ACC112 (cell line): ENCODE measurements around the gene TPPP3.
"Not testable (repeated sequence)": the region's sequence is repeated elsewhere in the genome, so short reads cannot be mapped to it uniquely, and the experiment has no call there.

ENCODE experiments used
- H2AFZ ChIP-seq: fragments of 200-600 bp; sonication (generic); one replicate; pipeline ENCODE4 v1.6.0; 2017; ENCODE audit warnings: antibody characterized with exemption, low read length; ENCODE audit not compliant: unreplicated experiment
- H3K27ac ChIP-seq: fragments of 200-600 bp; sonication (generic); 2 replicates; pipeline ENCODE4 v1.5.1; 2014; ENCODE audit warnings: low read depth, mild to moderate bottlenecking, antibody characterized with exemption, low read length, moderate library complexity
- H3K27me3 ChIP-seq: fragments of 200-600 bp; sonication (generic); 2 replicates; pipeline ENCODE4 v1.6.1; 2014; ENCODE audit warnings: mild to moderate bottlenecking, antibody characterized with exemption, low read length, moderate library complexity, mixed read lengths; ENCODE audit not compliant: insufficient read depth
- H3K36me3 ChIP-seq: fragments of 200-600 bp; sonication (generic); 2 replicates; pipeline ENCODE4 v1.6.1; 2016; ENCODE audit warnings: mild to moderate bottlenecking, antibody characterized with exemption, low read length, moderate library complexity, mixed read lengths; ENCODE audit not compliant: insufficient read depth
- H3K4me1 ChIP-seq: fragments of 200-600 bp; sonication (generic); one replicate; pipeline ENCODE4 v1.6.1; 2016; ENCODE audit warnings: low read length, mixed read lengths; ENCODE audit not compliant: insufficient read depth, unreplicated experiment, control insufficient read depth
- H3K4me3 ChIP-seq: fragments of 200-600 bp; sonication (generic); 2 replicates; pipeline ENCODE4 v1.5.1; 2014; ENCODE audit warnings: mild to moderate bottlenecking, low read depth, low read length
- H3K79me2 ChIP-seq: fragments of 200-600 bp; sonication (generic); one replicate; pipeline ENCODE4 v1.6.0; 2016; ENCODE audit warnings: low read length; ENCODE audit not compliant: control insufficient read depth, unreplicated experiment, insufficient read depth

TPPP3 gene

GRCh38 chr16:67389911-67390815, 3.1 kb downstream of the TPPP3 start:
- Histone ChIP-seq H3K79me2 (no peaks in the 10 kb centered on the region), H3K27me3 (peaks cover 9% of the 10 kb centered on the region), H3K4me1 (peaks cover 13% of the 10 kb centered on the region), H3K27ac (no peak overlapping the region), H3K4me3 (no peak overlapping the region), H3K36me3 (no peaks in the 10 kb centered on the region), H2AFZ (no peak overlapping the region)

- H3K4me1 ChIP-seq: peaks cover 13% of the 10 kb centered on the region
- no peak overlapping the region for H3K4me3 ChIP-seq
- no peak overlapping the region for H3K27ac ChIP-seq
- no peak overlapping the region for H2AFZ ChIP-seq
- H3K79me2 ChIP-seq: no peaks in the 10 kb centered on the region
- H3K27me3 ChIP-seq: peaks cover under 1% of the 10 kb centered on the region; the same call in 1 of the 2 replicates
- no peaks in the 10 kb centered on the region for H3K36me3 ChIP-seq
Observed at GRCh38 chr16:67388591-67388990, 4.7 kb downstream of the TPPP3 start.

- Histone ChIP-seq H3K27ac (no peak overlapping the region), H2AFZ (no peak overlapping the region), H3K36me3 (no peaks in the 10 kb centered on the region), H3K79me2 (no peaks in the 10 kb centered on the region), H3K27me3 (no peaks in the 10 kb centered on the region), H3K4me3 (no peak overlapping the region), H3K4me1 (peaks cover 12% of the 10 kb centered on the region)
Observed at GRCh38 chr16:67388191-67388590, 5.1 kb downstream of the TPPP3 start.

- peaks cover 6% of the 10 kb centered on the region for H3K4me1 ChIP-seq
- H2AFZ ChIP-seq: no peak overlapping the region
- no peak overlapping the region for H3K4me3 ChIP-seq
- H3K27me3 ChIP-seq: no peaks in the 10 kb centered on the region
- no peaks in the 10 kb centered on the region for H3K79me2 ChIP-seq
- H3K36me3 ChIP-seq: no peaks in the 10 kb centered on the region
- no peak overlapping the region for H3K27ac ChIP-seq
Observed at GRCh38 chr16:67387479-67388079, 5.7 kb downstream of the TPPP3 start.

GRCh38 chr16:67386861-67387455, 6.3 kb downstream of the TPPP3 start:
- H3K4me3 ChIP-seq: no peak overlapping the region
- H3K36me3 ChIP-seq: no peaks in the 10 kb centered on the region
- no peak overlapping the region for H3K27ac ChIP-seq
- no peaks in the 10 kb centered on the region for H3K79me2 ChIP-seq
- no peaks in the 10 kb centered on the region for H3K27me3 ChIP-seq
- peaks cover 4% of the 10 kb centered on the region for H3K4me1 ChIP-seq
- no peak overlapping the region for H2AFZ ChIP-seq

- H3K4me3 ChIP-seq: no peak overlapping the region
- H3K27ac ChIP-seq: no peak overlapping the region
- no peaks in the 10 kb centered on the region for H3K27me3 ChIP-seq
- H3K4me1 ChIP-seq: peaks cover 4% of the 10 kb centered on the region
- no peaks in the 10 kb centered on the region for H3K36me3 ChIP-seq
- no peaks in the 10 kb centered on the region for H3K79me2 ChIP-seq
- H2AFZ ChIP-seq: no peak overlapping the region
Observed at GRCh38 chr16:67384778-67385510, 8.4 kb downstream of the TPPP3 start.

GRCh38 chr16:67383284-67383683, 10.0 kb downstream of the TPPP3 start:
- no peaks in the 10 kb centered on the region for H3K79me2 ChIP-seq
- no peaks in the 10 kb centered on the region for H3K27me3 ChIP-seq
- H3K4me1 ChIP-seq: peaks cover 4% of the 10 kb centered on the region
- H3K36me3 ChIP-seq: no peaks in the 10 kb centered on the region
- no peak overlapping the region for H3K4me3 ChIP-seq
- no peak overlapping the region for H3K27ac ChIP-seq
- no peak overlapping the region for H2AFZ ChIP-seq

- Histone ChIP-seq H3K4me1 (no peaks in the 10 kb centered on the region), H3K79me2 (no peaks in the 10 kb centered on the region), H3K27me3 (no peaks in the 10 kb centered on the region), H2AFZ (no peak overlapping the region), H3K36me3 (no peaks in the 10 kb centered on the region), H3K4me3 (no peak overlapping the region), H3K27ac (no peak overlapping the region)
Observed at GRCh38 chr16:67378642-67379041, 14.7 kb downstream of the TPPP3 start.

GRCh38 chr16:67376012-67376411, 17.3 kb downstream of the TPPP3 start:
- not testable (repeated sequence) for H3K79me2 ChIP-seq

GRCh38 chr16:67372664-67373063, 20.6 kb downstream of the TPPP3 start:
- peaks cover 29% of the 10 kb centered on the region for H3K27me3 ChIP-seq
- H3K36me3 ChIP-seq: no peaks in the 10 kb centered on the region
- no peaks in the 10 kb centered on the region for H3K79me2 ChIP-seq
- peak overlapping the region; percentile 36 for H2AFZ ChIP-seq
- H3K27ac ChIP-seq: no peak overlapping the region
- no peak overlapping the region for H3K4me3 ChIP-seq
- H3K4me1 ChIP-seq: no peaks in the 10 kb centered on the region

More at GRCh38 chr16:67376012-67376411, 17.3 kb downstream of the TPPP3 start:
- not testable (repeated sequence) for H3K4me3 ChIP-seq, H3K4me1 ChIP-seq, H2AFZ ChIP-seq, H3K27me3 ChIP-seq, H3K27ac ChIP-seq, H3K36me3 ChIP-seq
